ENCODE data around the gene RAPGEF4.

DNA sequence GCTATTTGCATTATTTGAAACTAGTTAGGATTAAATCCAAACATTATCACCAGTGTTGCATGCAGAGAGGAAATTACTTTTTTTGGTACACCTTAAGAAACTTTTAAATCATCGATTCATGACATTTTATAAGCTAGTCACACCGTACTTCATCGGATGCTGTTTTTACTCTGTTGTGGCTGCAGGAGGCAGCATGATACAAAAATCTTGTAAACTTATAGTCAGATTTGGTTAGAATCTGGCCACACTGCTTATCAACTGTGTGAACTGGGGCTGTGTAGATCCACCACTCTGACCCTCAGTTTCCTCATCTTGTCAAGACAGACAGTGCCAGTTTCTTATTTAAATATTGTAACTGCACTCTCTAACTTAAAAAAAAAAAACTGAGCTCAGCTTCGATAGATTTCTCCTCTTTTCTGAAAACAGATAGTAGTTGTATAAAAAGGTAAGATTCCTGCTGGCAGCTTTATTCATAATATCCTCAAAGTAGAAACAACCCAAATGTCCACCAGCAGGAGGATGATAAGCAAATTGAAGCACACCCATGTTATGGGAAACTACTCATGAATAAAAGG, 77.8 kb downstream of the RAPGEF4 start:
- no peak for TF ChIP-seq EZH2 (IDR thresholded peaks at IDR 0.05; ENCODE audit: low read depth)
- TF ChIP-seq, protein P1, sequence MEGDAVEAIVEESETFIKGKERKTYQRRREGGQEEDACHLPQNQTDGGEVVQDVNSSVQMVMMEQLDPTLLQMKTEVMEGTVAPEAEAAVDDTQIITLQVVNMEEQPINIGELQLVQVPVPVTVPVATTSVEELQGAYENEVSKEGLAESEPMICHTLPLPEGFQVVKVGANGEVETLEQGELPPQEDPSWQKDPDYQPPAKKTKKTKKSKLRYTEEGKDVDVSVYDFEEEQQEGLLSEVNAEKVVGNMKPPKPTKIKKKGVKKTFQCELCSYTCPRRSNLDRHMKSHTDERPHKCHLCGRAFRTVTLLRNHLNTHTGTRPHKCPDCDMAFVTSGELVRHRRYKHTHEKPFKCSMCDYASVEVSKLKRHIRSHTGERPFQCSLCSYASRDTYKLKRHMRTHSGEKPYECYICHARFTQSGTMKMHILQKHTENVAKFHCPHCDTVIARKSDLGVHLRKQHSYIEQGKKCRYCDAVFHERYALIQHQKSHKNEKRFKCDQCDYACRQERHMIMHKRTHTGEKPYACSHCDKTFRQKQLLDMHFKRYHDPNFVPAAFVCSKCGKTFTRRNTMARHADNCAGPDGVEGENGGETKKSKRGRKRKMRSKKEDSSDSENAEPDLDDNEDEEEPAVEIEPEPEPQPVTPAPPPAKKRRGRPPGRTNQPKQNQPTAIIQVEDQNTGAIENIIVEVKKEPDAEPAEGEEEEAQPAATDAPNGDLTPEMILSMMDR (conservative IDR thresholded peaks at IDR 0.05), result peak; percentile 81
